GM12873 (cell line): ENCODE results near the gene TPCN1.

Experiments used
- CTCF ChIP-seq: IDR thresholded peaks from 2 replicates; pipeline ENCODE4 v1.5.1; 2012; ENCODE audit warnings: low read depth, mild to moderate bottlenecking, moderate library complexity, low read length, control low read depth; ENCODE audit not compliant: insufficient read depth; ENCODE audit errors: missing control alignments

The TPCN1 gene

GRCh38 chr12:113322343-113322742 lies 101.1 kb downstream of the TPCN1 start:
- TF ChIP-seq CTCF, result no peak

GRCh38 chr12:113325916-113326315 lies 104.7 kb downstream of the TPCN1 start:
- no peak for TF ChIP-seq CTCF

- TF ChIP-seq CTCF, result no peak
Observed at GRCh38 chr12:113326775-113327395, 105.6 kb downstream of the TPCN1 start.

- TF ChIP-seq CTCF, result no peak
Observed at GRCh38 chr12:113328368-113328889, 107.2 kb downstream of the TPCN1 start.

- TF ChIP-seq CTCF, result no peak
Observed at GRCh38 chr12:113329022-113329790, 107.9 kb downstream of the TPCN1 start.

- TF ChIP-seq CTCF, result no peak
Observed at GRCh38 chr12:113329791-113330417, 108.6 kb downstream of the TPCN1 start.

GRCh38 chr12:113330505-113330904 lies 109.2 kb downstream of the TPCN1 start:
- TF ChIP-seq CTCF, result no peak
